Fibroblast of the conjunctiva (primary cell): ENCODE measurements around the gene COPZ2.

Source experiments
- DNase-seq: peaks from one replicate; pipeline ENCODE4 v3.0.0-alpha.2; 2010; ENCODE audit warnings: low read depth

Gene COPZ2

GRCh38 chr17:47986520-47986919, 51.1 kb downstream of the COPZ2 start:
- DNase-seq: no peak

- no peak for DNase-seq
Measured at GRCh38 chr17:47983492-47984223, 53.9 kb downstream of the COPZ2 start.

DNA sequence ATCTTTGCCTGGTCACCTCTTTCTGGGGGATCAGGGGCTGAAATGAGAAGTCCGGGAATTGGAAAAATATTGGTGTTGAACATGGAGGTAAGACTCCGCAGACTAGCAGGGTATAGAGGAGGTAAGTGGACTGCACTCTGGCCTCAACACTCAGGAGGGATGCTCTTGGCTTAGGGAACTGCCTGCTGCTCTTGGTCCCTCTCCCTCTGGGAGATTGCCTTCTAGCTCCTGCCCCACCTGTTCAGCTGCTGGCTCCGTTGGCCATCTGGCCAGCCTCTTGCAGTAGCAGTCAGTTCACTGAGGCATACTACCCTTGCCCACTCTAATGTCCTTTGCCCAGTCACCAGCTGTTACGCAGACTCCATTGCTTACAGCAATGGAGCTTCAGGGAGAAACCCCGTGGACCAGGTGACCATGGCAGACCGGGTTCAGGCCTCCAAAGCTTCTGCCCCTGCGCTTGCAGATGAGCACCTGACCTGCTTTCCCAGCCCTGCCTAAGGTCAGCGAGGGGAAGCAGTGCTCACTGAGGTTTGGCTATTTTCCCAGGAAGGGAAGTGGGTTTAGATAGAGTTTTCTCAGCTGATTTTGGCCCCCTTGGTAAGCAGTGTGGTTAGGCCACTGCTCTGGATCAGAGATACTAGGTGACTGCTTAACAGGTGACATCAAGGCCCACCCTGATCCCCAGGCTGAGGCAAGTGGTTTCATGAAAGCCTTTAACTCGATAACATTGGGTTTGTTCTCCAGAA, 54.8 kb downstream of the COPZ2 start:
- DNase-seq: no peak

DNA sequence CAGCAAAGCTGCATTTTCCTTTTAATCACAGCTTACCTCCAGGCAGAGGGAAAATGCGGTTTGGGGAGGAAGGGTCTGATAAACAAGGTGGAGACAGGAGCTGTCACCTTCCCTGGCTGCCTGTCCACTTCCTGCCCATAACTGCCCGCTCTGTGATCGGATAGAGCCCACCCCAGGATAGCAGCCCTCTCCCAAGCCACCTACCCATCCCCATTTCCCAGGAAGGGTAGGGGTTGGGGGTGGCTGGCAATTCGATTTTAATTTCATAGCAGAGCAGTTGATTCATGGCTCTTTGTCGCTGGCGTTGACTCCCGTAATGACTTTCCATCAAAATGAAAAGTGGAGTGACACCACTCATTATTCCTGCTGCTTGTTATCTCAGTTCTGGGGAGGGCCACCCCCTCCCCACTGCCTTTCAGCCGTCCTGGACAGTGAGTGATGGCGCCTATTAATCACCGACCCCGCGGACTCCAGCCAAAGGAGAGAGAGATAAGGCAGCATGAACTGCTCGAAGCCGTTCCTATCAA, 55.4 kb downstream of the COPZ2 start:
- no peak for DNase-seq

DNA sequence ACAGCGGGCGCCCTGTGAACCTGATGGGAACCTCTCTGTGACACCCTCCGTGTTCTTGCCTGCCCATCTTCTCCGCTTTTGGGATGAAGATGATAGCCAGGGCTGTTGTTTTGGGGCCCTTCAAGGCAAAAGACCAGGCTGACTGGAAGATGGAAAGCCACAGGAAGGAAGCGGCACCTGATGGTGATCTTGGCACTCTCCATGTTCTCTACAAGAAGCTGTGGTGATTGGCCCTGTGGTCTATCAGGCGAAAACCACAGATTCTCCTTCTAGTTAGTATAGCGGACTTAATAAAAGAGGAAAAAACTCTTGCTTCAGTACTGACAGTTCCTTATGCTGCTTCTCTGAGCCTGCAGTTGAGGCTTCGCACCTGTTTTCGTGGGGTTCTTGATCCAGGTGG, 56.1 kb downstream of the COPZ2 start:
- no peak for DNase-seq

DNA sequence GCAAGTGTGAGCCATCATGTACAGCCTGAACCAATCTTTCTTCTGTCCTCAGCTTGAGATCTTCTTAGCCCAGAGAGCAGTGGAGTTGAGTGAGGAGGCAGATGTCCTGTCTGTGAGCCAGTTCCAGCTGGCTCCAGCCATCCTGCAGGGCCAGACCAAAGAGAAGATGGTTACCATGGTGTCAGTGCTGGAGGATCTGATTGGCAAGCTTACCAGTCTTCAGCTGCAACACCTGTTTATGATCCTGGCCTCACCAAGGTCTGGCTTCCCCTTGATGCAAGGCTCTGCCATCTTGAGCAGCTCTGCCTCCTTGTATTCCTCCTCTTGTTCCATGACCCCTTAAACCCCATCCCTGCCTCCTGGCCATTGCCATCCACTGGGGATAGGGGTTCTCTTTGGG, 57.1 kb downstream of the COPZ2 start:
- DNase-seq: no peak

- DNase-seq: peak; percentile 36
Measured at GRCh38 chr17:47978324-47978723, 59.3 kb downstream of the COPZ2 start.
